ENCODE measurements around the gene ADCY7.
A peak's percentile ranks its signal among the peaks of the same experiment; 100 is the strongest.

ADCY7 gene

DNA sequence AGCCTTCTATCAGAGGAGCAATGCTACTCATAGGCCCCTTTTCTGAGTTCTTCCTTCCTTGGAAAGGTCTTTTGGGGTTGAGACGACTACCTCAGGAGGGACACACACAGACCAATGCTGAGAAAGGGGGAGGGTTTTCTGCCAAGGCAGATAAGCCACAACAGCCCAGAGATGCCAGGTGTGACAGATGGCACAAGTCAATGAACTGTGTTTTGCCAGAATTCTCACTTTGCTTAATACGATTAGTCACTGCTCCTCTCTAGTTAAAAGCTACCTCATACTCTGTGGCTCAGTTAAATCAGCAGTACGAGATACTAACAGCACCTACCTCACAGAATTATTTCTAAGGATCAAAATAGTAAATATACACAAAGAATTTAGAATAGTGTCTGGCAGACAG, 94.4 kb downstream of the ADCY7 start:
- TF ChIP-seq POLR2A (IDR thresholded peaks at IDR 0.05; ENCODE audit: low read depth, low read length) (no peak), POLR2AphosphoS5 (IDR thresholded peaks at IDR 0.05; ENCODE audit: low read depth, low read length) (no peak), SPI1 (IDR thresholded peaks at IDR 0.05; ENCODE audit: low read depth, low read length) (no peak), POU2F2 (IDR thresholded peaks at IDR 0.05; ENCODE audit: low read depth, low read length) (no peak), PAX5 (IDR thresholded peaks at IDR 0.05; ENCODE audit: insufficient read depth, low read length, severe bottlenecking) (no peak), TAF1 (IDR thresholded peaks at IDR 0.05; ENCODE audit: low read depth, low read length) (no peak)
- FAIRE-seq (peak; percentile 48), DNase-seq (ENCODE audit: insufficient read length, low spot score) (no peak)

DNA sequence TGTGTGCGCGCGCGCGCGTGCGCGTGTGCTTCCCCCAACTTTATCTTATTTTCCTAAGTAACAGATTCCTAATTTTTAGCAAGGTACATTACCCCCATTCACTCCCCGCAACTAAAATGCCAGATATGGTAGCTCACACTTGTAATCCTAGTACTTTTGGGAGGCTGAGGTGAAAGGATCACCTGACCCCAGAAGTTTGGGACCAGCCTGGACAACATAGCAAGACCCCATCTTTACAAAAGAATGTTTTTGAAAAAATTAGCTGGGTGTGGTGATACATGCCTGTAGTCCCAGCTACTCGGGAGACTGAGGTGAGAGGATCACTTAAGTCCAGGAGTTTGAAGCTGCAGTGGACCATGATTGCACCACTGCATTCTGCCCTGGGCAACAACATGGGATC, 97.3 kb downstream of the ADCY7 start:
- DNase-seq (ENCODE audit: insufficient read length, low spot score): no peak
- TF ChIP-seq PAX5 (IDR thresholded peaks at IDR 0.05; ENCODE audit: insufficient read depth, low read length, severe bottlenecking) (no peak), POU2F2 (IDR thresholded peaks at IDR 0.05; ENCODE audit: low read depth, low read length) (no peak), SPI1 (IDR thresholded peaks at IDR 0.05; ENCODE audit: low read depth, low read length) (no peak), POLR2A (IDR thresholded peaks at IDR 0.05; ENCODE audit: low read depth, low read length) (no peak), POLR2AphosphoS5 (IDR thresholded peaks at IDR 0.05; ENCODE audit: low read depth, low read length) (no peak), TAF1 (IDR thresholded peaks at IDR 0.05; ENCODE audit: low read depth, low read length) (no peak)
- no peak for FAIRE-seq

DNA sequence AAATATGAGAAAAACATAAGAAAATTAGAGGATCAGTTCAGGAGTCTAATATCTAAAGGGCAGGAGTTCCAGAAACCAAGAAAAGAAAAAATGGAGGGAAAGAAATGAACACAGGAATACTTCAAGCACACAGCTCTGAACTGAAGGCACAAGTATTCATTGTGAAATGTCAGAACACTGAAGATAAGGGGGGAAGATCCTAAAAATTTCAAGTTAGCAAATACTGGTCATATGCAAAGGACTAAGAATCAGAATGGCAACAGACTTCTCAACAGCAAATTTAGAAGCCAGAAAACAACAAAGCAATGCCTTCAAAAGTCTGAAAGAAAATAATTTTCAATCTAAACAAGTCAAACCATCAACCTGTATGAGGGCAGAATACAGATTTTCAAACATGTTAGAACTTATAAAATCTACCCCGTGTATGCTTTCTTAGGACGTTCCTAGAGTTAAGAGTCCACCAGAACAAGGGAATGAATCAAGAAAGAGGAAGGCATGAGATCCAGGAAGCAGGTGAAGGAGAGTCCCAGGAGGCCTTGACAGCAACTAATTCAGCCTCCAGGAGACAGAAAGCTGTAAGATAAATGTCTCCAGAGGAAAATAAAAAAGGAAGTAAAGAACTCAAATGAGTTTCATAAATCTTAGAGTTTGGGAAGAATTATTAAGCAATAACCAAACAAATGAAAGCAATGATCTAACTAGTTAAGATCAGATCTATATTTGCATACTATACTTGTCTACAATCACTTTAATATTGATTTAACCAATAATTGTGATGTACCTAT, 99.6 kb downstream of the ADCY7 start:
- FAIRE-seq: no peak
- TF ChIP-seq SPI1 (IDR thresholded peaks at IDR 0.05; ENCODE audit: low read depth, low read length): peak; percentile 33; the same call in 1 of the 2 replicates
- TF ChIP-seq POLR2A (IDR thresholded peaks at IDR 0.05; ENCODE audit: low read depth, low read length): no peak

More for the DNA sequence above, 99.6 kb downstream of the ADCY7 start:
- DNase-seq (ENCODE audit: insufficient read length, low spot score): no peak

Data from GM12891 (cell line).